ENCODE measurements around the gene COL24A1. TPM values are rescaled to one million over a fixed set of nuclear protein-coding genes. Genes with fewer than 3 reads are reported as not detected.

The COL24A1 gene
- total RNA-seq, 1 experiment from 2014 or later, result 0.35 TPM

DNA sequence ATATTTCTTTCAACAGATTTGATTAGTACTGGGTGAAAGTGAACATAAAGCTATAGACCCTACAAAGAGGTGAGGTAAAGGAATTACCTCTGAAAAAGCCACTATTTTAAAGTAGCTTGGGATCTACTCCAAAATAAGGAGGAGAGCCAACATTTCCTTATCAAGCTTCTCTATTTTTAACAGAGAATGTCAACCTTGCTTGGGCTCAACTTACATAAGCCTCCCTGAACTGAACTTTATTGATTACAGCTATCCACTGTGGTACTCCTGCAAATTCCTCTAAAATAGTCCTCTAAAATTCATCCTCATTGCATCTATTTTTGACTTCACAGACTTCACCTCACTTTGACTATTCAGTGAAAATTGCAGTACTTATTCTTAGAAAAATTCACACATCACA, 458.7 kb downstream of the COL24A1 start:
- no peak overlapping the region for H2BK20ac ChIP-seq (ENCODE audit: low read depth, low read length, poor library complexity, severe bottlenecking)
- no peaks in the 10 kb centered on the region for H3K4me1 ChIP-seq (ENCODE audit: insufficient read depth, low read length)
- no peak overlapping the region for H2BK12ac ChIP-seq (ENCODE audit: insufficient read length, low read depth, low read length)
- H3K9ac ChIP-seq (ENCODE audit: extremely low read depth, insufficient read length, low read length), result no peak overlapping the region
- H2BK15ac ChIP-seq (ENCODE audit: low read depth, low read length), result no peak overlapping the region
- no peak overlapping the region for H4K5ac ChIP-seq (ENCODE audit: insufficient read length, low read depth, low read length)
- TF ChIP-seq, protein P1, sequence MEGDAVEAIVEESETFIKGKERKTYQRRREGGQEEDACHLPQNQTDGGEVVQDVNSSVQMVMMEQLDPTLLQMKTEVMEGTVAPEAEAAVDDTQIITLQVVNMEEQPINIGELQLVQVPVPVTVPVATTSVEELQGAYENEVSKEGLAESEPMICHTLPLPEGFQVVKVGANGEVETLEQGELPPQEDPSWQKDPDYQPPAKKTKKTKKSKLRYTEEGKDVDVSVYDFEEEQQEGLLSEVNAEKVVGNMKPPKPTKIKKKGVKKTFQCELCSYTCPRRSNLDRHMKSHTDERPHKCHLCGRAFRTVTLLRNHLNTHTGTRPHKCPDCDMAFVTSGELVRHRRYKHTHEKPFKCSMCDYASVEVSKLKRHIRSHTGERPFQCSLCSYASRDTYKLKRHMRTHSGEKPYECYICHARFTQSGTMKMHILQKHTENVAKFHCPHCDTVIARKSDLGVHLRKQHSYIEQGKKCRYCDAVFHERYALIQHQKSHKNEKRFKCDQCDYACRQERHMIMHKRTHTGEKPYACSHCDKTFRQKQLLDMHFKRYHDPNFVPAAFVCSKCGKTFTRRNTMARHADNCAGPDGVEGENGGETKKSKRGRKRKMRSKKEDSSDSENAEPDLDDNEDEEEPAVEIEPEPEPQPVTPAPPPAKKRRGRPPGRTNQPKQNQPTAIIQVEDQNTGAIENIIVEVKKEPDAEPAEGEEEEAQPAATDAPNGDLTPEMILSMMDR (conservative IDR thresholded peaks at IDR 0.05), result no peak
- no peak overlapping the region for H3K4me2 ChIP-seq (ENCODE audit: insufficient read depth, insufficient read length, low read length)
- no peak overlapping the region for H2AK5ac ChIP-seq (ENCODE audit: insufficient read length, low read length)
- no peak overlapping the region for H3K4ac ChIP-seq (ENCODE audit: low read depth, low read length)
- peaks cover 7 to 47% (median 27%) of the 10 kb centered on the region in 3 experiments; a peak in 6 of 7 replicates for H3K36me3 Mint-ChIP-seq (ENCODE audit: insufficient read depth in 1 of 3, low read depth in 3 of 3)
- H4K20me1 ChIP-seq (ENCODE audit: control insufficient read depth, insufficient read depth, insufficient read length), result no peaks in the 10 kb centered on the region
- no peak overlapping the region for H3K14ac ChIP-seq (ENCODE audit: insufficient read depth, low read length)
- H2AFZ ChIP-seq (ENCODE audit: low read length), result no peak overlapping the region
- H2BK120ac ChIP-seq (ENCODE audit: low read depth, low read length, poor library complexity, severe bottlenecking), result no peak overlapping the region
- no peak overlapping the region for H4K91ac ChIP-seq (ENCODE audit: insufficient read length, low read depth, low read length)
- no peak overlapping the region for H3T11ph ChIP-seq (ENCODE audit: low read length)
- no peak overlapping the region for H2BK5ac ChIP-seq (ENCODE audit: insufficient read length, low read length)
- no peaks in the 10 kb centered on the region for H3K4me1 Mint-ChIP-seq
- H3K9me3 Mint-ChIP-seq, result no peaks in the 10 kb centered on the region
- H3K27ac Mint-ChIP-seq, result no peak overlapping the region
- H3K4me3 Mint-ChIP-seq, result no peak overlapping the region
- no peaks in the 10 kb centered on the region for H3K27me3 Mint-ChIP-seq (ENCODE audit: low read depth)
- peaks cover 2% of the 10 kb centered on the region; the same call in 1 of the 2 replicates for H3K79me2 ChIP-seq (ENCODE audit: insufficient read depth, low read length)
- H3K23me2 ChIP-seq (ENCODE audit: insufficient read length, low read depth, low read length, poor library complexity, severe bottlenecking), result no peaks in the 10 kb centered on the region
- no peak overlapping the region for H3K23ac ChIP-seq (ENCODE audit: insufficient read length, low read depth, low read length)
- no peaks in the 10 kb centered on the region for H3K79me1 ChIP-seq (ENCODE audit: insufficient read depth, low read depth, low read length, poor library complexity, severe bottlenecking)
- no peak overlapping the region for H4K8ac ChIP-seq (replicated peaks; ENCODE audit: insufficient read length, low read depth, low read length)
- H3K27me3 ChIP-seq (ENCODE audit: insufficient read depth, low read length), result no peaks in the 10 kb centered on the region
- H3K9me3 ChIP-seq (ENCODE audit: control insufficient read depth, low read depth, low read length), result no peaks in the 10 kb centered on the region
- no peak overlapping the region for H3K27ac ChIP-seq (ENCODE audit: insufficient read length, low read depth, low read length)
- no peak for DNase-seq
- H3K18ac ChIP-seq (ENCODE audit: insufficient read length, low read depth, low read length), result no peak overlapping the region
- no peak overlapping the region for H3K56ac ChIP-seq (ENCODE audit: insufficient read length, low read depth, low read length)
